Measurements from ENCODE around the gene CD7.

CD7 gene

GRCh38 chr17:82346342-82347300 is 29.2 kb upstream of the CD7 start:
- no peak for DNase-seq (ENCODE audit: low read depth)

- no peak for DNase-seq (ENCODE audit: low read depth)
These were observed 28.0 kb upstream of the CD7 start for GRCh38 chr17:82345151-82345976.

- DNase-seq (ENCODE audit: low read depth): no peak
These were observed 26.9 kb upstream of the CD7 start for GRCh38 chr17:82344175-82344907.

GRCh38 chr17:82343560-82343959 is 26.2 kb upstream of the CD7 start:
- no peak for DNase-seq (ENCODE audit: low read depth)

- no peak for DNase-seq (ENCODE audit: low read depth)
These were observed 25.1 kb upstream of the CD7 start for GRCh38 chr17:82342361-82343079.

GRCh38 chr17:82339634-82340580 is 22.5 kb upstream of the CD7 start:
- DNase-seq (ENCODE audit: low read depth): no peak

GRCh38 chr17:82338858-82339633 is 21.6 kb upstream of the CD7 start:
- no peak for DNase-seq (ENCODE audit: low read depth)

GRCh38 chr17:82334622-82335394 is 17.4 kb upstream of the CD7 start:
- no peak for DNase-seq (ENCODE audit: low read depth)

- DNase-seq (ENCODE audit: low read depth): no peak
These were observed 16.8 kb upstream of the CD7 start for GRCh38 chr17:82334204-82334621.

- no peak for DNase-seq (ENCODE audit: low read depth)
These were observed 16.1 kb upstream of the CD7 start, which contains the start of gene SECTM1 for GRCh38 chr17:82333279-82334171. SECTM1 (minus strand) TSS chr17:82333766; CDS start chr17:82327240, 6,526 bp downstream.

- DNase-seq (ENCODE audit: low read depth): no peak
These were observed 15.4 kb upstream of the CD7 start for GRCh38 chr17:82332669-82333278.

GRCh38 chr17:82331345-82331939 is 14.0 kb upstream of the CD7 start:
- DNase-seq (ENCODE audit: low read depth): no peak

- no peak for DNase-seq (ENCODE audit: low read depth)
These were observed 13.2 kb upstream of the CD7 start for GRCh38 chr17:82330322-82331239.

GRCh38 chr17:82329683-82330321 is 12.4 kb upstream of the CD7 start:
- DNase-seq (ENCODE audit: low read depth): no peak

GRCh38 chr17:82328994-82329507 is 11.6 kb upstream of the CD7 start:
- DNase-seq (ENCODE audit: low read depth): no peak

Data from GM04504 (cell line).